Endometrium (tissue), 2 donors: ENCODE results near the gene UBR4.

ENCODE experiments used
- FAIRE-seq: peaks from 2 replicates; lab custom pipeline; 2012; peaks lifted over from hg19 to GRCh38; lab: Jason Lieb, UNC
- donor health status: control.
- donor health status: control.

The UBR4 gene

DNA sequence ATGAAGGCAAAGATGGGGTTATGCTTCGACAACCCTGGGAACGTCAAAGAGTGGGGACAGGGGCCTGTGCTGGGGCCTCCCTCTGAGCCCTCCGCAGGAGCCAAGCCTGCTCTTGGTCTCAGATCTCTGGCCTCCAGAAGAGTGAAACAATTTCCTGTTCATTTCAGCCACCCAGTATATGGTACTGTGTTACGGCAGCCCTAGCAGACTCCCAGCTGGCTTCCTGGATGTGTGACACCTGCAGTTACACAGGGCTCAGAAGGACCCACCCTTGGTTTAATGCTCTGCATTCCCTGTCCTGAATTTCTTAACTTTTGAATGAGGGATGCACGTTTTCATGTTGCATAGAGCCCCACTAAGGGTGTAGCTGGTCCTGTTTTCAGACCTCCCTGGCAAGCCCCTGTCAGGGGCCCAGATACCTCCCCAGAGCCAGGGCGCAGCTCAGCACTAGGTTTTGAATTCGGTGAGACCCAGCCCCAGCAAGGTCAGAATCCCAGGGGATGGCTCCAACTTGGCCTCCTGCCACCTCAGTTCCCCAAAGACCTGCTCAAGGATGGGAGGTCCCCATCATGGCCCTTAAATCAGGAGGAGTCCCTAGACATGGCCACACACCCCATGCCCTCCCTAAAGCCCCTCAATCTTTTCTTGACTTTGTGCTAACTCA lies 174.6 kb downstream of the UBR4 start:
- FAIRE-seq, result no peak

DNA sequence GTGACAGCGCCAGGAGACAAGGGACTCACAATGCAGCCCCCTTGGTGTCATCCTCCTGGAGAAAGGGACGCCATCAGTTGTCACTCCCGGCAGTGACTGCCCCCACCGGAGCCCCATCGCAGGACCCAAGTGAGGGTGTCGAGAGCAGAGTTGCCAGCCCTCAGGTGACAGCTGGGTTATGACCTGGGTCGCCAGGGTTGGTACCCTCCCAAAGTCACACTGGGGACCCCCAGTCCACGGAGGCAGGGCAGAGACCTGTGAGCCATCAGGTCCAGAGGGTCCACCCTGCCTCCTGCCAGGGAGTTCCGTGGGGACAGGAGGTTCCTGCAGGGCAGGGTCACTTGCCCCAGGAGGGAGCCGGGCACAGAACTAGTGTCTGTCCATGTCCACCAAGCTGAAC lies 175.3 kb downstream of the UBR4 start:
- FAIRE-seq, result no peak

DNA sequence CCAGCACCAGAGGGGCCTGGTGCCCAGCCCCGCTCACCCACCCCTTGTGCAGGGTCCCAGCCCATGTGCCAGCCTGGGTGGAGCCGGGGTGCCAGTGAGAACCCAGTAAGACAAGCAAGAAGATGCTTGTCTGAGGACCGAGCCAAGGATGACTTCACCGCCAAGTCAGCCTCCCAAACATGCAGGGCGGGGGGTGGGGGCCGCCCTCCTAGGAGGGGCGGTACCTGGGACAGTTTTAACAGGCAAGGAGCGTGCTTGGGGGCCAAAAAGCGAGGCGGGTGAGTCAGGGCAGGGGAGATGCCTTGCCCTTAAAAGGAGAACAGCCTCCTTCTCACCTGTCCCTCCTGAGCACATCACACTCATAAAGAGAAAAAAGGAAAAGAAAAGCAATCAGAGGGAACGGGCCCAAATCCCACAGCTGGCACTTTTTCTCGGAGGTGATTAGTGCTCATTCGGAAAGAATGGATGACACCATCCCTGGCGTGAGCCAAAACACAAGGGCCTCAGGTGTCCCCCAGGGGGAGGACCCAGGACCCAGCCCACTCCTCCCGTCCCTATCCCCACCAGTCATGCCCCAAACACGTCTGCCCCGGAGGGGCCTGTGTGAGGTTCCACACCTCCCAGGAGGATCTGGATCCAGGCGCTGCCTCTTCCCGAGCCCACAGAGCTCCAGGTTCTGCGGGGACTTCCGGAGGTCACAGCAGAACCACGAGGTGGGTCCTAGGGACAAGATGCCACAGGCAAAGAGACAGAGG lies 176.0 kb downstream of the UBR4 start:
- FAIRE-seq, result no peak

DNA sequence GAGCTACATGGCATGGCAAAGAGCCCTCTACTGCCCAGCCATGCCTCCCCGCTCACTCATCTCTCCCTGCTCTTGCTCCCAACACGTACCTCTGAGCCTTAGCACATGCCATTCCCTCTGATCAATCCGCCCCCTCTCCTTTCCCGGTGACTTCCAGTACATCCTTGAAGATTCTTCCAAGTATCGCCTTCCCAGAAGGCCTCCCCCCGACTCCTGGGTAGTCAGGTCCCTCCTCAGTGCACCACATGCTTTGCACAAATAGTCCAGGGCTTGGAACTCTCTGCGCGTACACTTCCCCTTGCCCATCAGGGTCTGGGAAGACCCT lies 176.6 kb downstream of the UBR4 start:
- no peak for FAIRE-seq

DNA sequence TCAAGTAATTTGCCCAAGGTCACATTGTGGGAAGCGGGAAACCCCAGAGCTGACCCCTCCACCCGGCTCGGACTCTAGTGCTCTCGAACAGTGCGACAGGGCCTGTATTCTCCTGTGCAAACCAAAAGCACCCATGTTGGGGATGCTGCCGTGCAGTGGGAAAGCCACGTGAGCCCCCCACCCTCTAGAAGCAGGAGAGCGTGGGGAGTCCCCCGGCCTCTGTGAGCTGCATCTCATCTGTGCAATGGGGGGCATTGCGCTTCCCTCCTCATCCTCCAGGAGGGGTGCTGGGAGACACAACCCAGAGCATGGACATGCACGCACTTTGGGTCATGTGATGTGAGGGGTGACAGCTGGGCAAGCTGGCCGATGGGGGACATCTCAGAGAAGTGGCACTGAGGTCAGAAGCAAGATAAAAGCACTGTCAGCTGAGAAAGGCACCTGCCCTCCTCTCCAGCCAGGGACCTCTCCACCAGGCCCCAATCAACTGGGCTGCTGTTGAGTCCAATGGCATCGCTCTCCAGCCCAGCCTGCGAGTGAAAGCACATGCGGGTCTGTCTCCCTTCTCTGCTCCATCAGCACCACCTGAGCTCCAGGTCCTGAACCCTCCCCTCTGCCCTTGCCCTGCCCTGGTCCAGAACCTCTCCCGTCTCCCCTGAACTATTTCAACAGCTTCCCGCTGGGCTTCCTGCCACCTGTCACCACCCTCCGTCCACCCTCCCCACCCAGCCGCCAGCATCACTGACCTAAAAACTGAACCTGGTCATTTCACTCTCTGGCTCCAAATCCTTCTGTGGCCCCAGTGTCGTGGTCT lies 177.2 kb downstream of the UBR4 start:
- no peak for FAIRE-seq

DNA sequence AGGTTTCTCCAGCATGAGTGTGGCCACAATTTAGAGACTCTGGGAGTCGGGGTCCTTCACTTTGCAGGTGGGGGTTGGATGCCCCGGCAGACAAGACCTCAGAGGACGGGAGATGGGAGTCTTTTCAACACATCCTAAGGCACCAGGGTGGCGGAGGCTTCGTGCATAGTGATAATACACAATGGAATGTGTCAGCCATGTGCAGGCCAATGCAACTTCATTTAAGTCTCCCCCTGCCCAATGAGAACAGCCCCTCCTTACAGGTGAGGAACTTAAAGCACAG lies 177.7 kb downstream of the UBR4 start:
- no peak for FAIRE-seq

DNA sequence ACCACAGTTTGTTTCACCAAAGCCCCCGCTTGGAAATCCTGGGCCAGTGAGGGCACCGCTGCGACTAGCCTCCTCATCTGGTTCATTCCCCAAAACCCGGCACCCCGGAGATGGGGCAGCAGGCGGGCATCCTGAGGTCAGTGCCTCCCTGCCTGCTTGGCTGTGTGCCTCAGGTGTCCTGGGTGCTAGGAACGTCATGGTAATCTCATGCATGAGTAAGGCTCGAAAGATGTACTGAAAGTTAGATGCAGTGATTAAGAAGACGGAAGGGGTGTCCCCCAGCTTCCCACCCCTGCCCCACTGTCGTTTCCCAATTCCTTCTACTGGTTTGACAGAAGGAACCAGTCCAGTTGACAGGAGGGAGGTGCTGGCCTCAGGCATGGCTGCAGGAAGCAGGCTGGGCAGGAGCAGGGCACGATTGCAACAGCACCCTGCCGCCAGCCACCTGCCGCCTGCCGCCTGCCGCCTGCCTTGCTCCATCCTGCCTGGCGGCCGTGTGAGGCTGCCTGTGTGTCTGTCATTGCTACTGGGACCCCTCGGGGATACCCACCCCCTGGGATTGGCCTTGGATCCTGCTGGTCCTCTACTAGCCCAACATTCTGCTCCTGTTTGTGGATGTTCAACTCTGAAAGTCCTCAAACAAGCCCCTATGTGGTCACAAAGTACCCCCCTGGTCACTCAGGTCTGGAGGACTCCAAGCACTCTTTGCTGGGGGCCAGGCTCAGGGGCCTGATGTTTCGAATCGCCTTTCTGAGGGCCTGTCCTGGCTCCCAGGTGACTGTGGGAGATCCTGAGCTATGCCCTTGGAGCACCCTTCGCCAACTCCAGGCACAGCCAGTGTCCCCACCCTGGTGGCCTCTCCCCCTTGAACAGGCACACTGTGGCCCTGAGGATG lies 180.6 kb downstream of the UBR4 start:
- no peak for FAIRE-seq

DNA sequence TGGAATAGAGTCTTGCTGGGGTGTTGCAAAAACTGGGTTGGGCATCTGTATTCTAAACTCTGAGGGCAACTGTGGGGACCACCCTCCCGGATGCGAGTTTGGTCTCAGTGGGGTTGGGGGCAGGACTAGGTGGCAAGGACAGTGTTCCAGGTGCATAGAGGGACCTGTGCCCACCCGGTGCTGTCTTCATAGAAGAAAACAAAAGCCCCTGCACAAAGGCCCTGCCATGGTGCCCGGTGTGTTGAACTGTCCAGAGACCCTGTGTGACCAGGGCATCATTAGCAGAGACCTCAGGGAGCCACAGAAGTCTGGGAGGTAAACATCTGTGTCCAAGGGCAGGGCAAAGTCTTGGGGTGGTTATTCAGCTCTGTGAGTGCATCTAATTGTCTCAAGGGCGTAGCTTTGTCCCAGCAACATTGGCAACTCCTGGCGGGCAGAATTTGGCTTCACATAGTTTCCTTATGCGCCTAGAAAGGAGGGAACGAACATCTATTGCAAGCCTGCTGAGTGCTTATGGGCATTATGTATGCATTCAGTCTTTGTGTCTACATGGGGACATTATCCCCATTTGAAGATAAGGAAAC lies 181.4 kb downstream of the UBR4 start:
- no peak for FAIRE-seq

DNA sequence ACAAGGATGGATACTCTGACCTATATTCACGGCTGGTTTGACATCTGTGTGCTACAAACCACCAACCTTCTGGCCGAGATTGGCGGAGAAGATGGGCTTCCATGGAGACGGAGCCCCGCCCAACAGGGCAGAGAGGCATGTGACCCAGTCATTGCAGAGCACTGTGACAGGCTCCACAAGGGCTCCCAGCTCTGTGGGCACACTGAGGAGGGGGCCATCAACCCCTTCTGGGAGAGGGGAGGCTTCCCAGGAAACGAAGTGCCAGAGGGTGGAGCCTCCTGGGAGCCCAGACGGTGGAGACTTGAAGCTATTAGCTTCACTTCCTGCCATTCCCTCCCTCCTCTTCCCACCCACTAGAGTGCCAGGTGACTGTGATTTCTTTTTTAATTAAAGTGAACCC lies 182.0 kb downstream of the UBR4 start:
- no peak for FAIRE-seq
